Measurements from ENCODE around the gene BTAF1.
"Not testable (repeated sequence)": the region's sequence is repeated elsewhere in the genome, so short reads cannot be mapped to it uniquely, and the experiment has no call there.

Gene BTAF1

DNA sequence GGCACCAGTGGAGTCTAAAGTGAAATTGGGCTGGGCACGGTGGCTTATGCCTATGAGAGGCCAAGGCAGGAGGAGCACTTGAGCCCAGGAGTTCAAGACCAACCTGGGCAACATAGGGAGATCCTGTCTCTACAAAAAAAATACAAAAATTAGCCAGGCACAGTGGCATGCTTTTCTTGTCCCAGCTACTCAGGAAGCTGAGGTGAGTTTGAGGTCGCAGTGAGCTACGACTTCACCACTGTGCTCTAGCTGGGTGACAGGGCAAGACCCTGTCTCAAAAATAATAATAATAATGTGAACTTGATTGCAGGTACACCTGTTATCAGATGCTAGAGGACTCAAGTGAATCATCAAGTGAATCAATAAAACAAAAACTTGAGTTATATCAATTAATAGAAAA is 108.0 kb downstream of the BTAF1 start:
- Histone ChIP-seq H3K4me1 (ENCODE audit: insufficient read depth, poor library complexity, severe bottlenecking) (no peaks in the 10 kb centered on the region), H3K27me3 (ENCODE audit: insufficient read depth, poor library complexity, severe bottlenecking) (no peaks in the 10 kb centered on the region), H3K4me3 (ENCODE audit: severe bottlenecking) (no peak overlapping the region), H3K36me3 (ENCODE audit: low read depth) (peaks cover 51% of the 10 kb centered on the region), H3K27ac (ENCODE audit: poor library complexity, severe bottlenecking) (no peak overlapping the region), H3K9me3 (ENCODE audit: severe bottlenecking) (no peaks in the 10 kb centered on the region)
- no peak for DNase-seq (ENCODE audit: low spot score)
- no peak for ATAC-seq (ENCODE audit: low read depth)
- TF ChIP-seq, protein P1, sequence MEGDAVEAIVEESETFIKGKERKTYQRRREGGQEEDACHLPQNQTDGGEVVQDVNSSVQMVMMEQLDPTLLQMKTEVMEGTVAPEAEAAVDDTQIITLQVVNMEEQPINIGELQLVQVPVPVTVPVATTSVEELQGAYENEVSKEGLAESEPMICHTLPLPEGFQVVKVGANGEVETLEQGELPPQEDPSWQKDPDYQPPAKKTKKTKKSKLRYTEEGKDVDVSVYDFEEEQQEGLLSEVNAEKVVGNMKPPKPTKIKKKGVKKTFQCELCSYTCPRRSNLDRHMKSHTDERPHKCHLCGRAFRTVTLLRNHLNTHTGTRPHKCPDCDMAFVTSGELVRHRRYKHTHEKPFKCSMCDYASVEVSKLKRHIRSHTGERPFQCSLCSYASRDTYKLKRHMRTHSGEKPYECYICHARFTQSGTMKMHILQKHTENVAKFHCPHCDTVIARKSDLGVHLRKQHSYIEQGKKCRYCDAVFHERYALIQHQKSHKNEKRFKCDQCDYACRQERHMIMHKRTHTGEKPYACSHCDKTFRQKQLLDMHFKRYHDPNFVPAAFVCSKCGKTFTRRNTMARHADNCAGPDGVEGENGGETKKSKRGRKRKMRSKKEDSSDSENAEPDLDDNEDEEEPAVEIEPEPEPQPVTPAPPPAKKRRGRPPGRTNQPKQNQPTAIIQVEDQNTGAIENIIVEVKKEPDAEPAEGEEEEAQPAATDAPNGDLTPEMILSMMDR (IDR thresholded peaks at IDR 0.05; ENCODE audit: poor library complexity, severe bottlenecking): no peak

GRCh38 chr10:92033070-92033469 is 109.5 kb downstream of the BTAF1 start:
- H3K27me3 ChIP-seq (ENCODE audit: insufficient read depth, poor library complexity, severe bottlenecking); ATAC-seq (ENCODE audit: low read depth); H3K27ac ChIP-seq (ENCODE audit: poor library complexity, severe bottlenecking); H3K9me3 ChIP-seq (ENCODE audit: severe bottlenecking); DNase-seq (ENCODE audit: low spot score); H3K4me1 ChIP-seq (ENCODE audit: insufficient read depth, poor library complexity, severe bottlenecking); H3K4me3 ChIP-seq (ENCODE audit: severe bottlenecking): not testable (repeated sequence)
- H3K36me3 ChIP-seq (ENCODE audit: low read depth): peaks cover 36% of the 10 kb centered on the region

- H3K4me3 ChIP-seq (ENCODE audit: severe bottlenecking): no peak overlapping the region
- no peaks in the 10 kb centered on the region for H3K4me1 ChIP-seq (ENCODE audit: insufficient read depth, poor library complexity, severe bottlenecking)
- ATAC-seq (ENCODE audit: low read depth) (no peak), DNase-seq (ENCODE audit: low spot score) (no peak)
- H3K9me3 ChIP-seq (ENCODE audit: severe bottlenecking): no peaks in the 10 kb centered on the region
- TF ChIP-seq, protein P1 (IDR thresholded peaks at IDR 0.05; ENCODE audit: poor library complexity, severe bottlenecking): no peak
- H3K27me3 ChIP-seq (ENCODE audit: insufficient read depth, poor library complexity, severe bottlenecking): no peaks in the 10 kb centered on the region
- H3K36me3 ChIP-seq (ENCODE audit: low read depth): no peaks in the 10 kb centered on the region; the same call in 1 of the 2 replicates
- H3K27ac ChIP-seq (ENCODE audit: poor library complexity, severe bottlenecking): no peak overlapping the region
Observed at GRCh38 chr10:92038949-92039348, 115.4 kb downstream of the BTAF1 start.

DNA sequence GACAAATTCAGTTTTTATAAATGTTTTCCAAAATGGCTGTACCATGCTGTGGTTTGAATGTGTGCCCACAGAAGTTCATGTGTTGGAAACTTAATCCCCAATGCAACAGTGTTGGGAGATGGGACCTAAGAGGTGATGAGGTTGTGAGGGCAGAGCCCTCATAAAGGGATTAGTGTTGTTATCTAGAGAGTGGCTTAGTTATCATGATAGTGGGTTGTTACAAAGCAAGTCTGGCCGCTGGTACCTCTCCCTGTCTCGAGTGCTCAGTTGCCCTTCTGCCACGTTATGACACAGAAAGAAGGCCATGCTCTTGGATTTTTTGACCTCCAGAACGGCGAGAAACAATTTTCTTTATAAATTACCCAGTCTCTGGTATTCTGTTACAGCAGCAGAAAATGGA is 119.0 kb downstream of the BTAF1 start:
- Histone ChIP-seq H3K36me3 (ENCODE audit: low read depth) (no peaks in the 10 kb centered on the region), H3K27me3 (ENCODE audit: insufficient read depth, poor library complexity, severe bottlenecking) (no peaks in the 10 kb centered on the region), H3K9me3 (ENCODE audit: severe bottlenecking) (no peaks in the 10 kb centered on the region), H3K4me1 (ENCODE audit: insufficient read depth, poor library complexity, severe bottlenecking) (no peaks in the 10 kb centered on the region), H3K27ac (ENCODE audit: poor library complexity, severe bottlenecking) (no peak overlapping the region), H3K4me3 (ENCODE audit: severe bottlenecking) (no peak overlapping the region)
- no peak for DNase-seq (ENCODE audit: low spot score)
- TF ChIP-seq, protein P1 (IDR thresholded peaks at IDR 0.05; ENCODE audit: poor library complexity, severe bottlenecking): no peak
- ATAC-seq (ENCODE audit: low read depth): no peak

GRCh38 chr10:92045641-92046106 is 122.1 kb downstream of the BTAF1 start:
- TF ChIP-seq, protein P1 (IDR thresholded peaks at IDR 0.05; ENCODE audit: poor library complexity, severe bottlenecking): no peak
- ATAC-seq (ENCODE audit: low read depth): no peak
- no peak overlapping the region for H3K4me3 ChIP-seq (ENCODE audit: severe bottlenecking)

More at GRCh38 chr10:92045641-92046106, 122.1 kb downstream of the BTAF1 start:
- H3K36me3 ChIP-seq (ENCODE audit: low read depth): no peaks in the 10 kb centered on the region
- H3K4me1 ChIP-seq (ENCODE audit: insufficient read depth, poor library complexity, severe bottlenecking): no peaks in the 10 kb centered on the region
- no peak for DNase-seq (ENCODE audit: low spot score)
- no peaks in the 10 kb centered on the region for H3K9me3 ChIP-seq (ENCODE audit: severe bottlenecking)
- H3K27ac ChIP-seq (ENCODE audit: poor library complexity, severe bottlenecking): no peak overlapping the region
- no peaks in the 10 kb centered on the region for H3K27me3 ChIP-seq (ENCODE audit: insufficient read depth, poor library complexity, severe bottlenecking)
